Right renal cortex interstitium (tissue), 3 donors: ENCODE results near the gene CPT2. TPM values are rescaled to one million over a fixed set of nuclear protein-coding genes. Genes with fewer than 3 reads are reported as not detected.
A peak's percentile ranks its signal among the peaks of the same experiment; 100 is the strongest.

ENCODE experiments used
- DNase-seq, 3 donors: peaks; one replicate each; pipeline ENCODE4 v3.0.0-alpha.2; 2013; ENCODE audit warnings: low read depth in 3 of 3, low spot score in 2 of 3
- polyA plus RNA-seq, 3 donors: library from polyadenylated mRNA; unstranded; fragments of 120-200 nt; gene quantifications; one replicate each; pipeline ENCODE4 v1.2.1, GENCODE V29; 2013; ENCODE audit not compliant: insufficient read length in 3 of 3

The CPT2 gene
- 10 to 100 TPM; 28.0 to 31.3 (median 30.6) TPM for polyA plus RNA-seq

GRCh38 chr1:53196485-53197290, at the start of gene CPT2:
TSS of gene CPT2 (plus strand) at chr1:53196824. CDS start at chr1:53196944, 120 bp downstream.
- DNase-seq, result peak; percentile 66 to 83 (median 72)

- no peak for DNase-seq
Measured at GRCh38 chr1:53147174-53147573, 49.5 kb upstream of the CPT2 start.

- DNase-seq, result no peak
Measured at GRCh38 chr1:53148123-53148522, 48.5 kb upstream of the CPT2 start.

GRCh38 chr1:53153752-53154151, 42.9 kb upstream of the CPT2 start:
- DNase-seq, result no peak

GRCh38 chr1:53154859-53155438, 41.7 kb upstream of the CPT2 start:
- no peak for DNase-seq

GRCh38 chr1:53155534-53155933, 41.1 kb upstream of the CPT2 start:
- no peak for DNase-seq

- DNase-seq, result no peak
Measured at GRCh38 chr1:53155945-53156344, 40.7 kb upstream of the CPT2 start.

GRCh38 chr1:53156783-53157182, 39.8 kb upstream of the CPT2 start:
- no peak for DNase-seq

- no peak for DNase-seq
Measured at GRCh38 chr1:53158900-53159299, 37.7 kb upstream of the CPT2 start.

GRCh38 chr1:53160924-53161378, 35.7 kb upstream of the CPT2 start:
- DNase-seq, result no peak

GRCh38 chr1:53162621-53163020, 34.0 kb upstream of the CPT2 start:
- DNase-seq, result no peak

- DNase-seq, result no peak
Measured at GRCh38 chr1:53163291-53163768, 33.3 kb upstream of the CPT2 start.

GRCh38 chr1:53165408-53165961, 31.1 kb upstream of the CPT2 start:
- DNase-seq, result no peak

- no peak for DNase-seq
Measured at GRCh38 chr1:53166366-53166765, 30.3 kb upstream of the CPT2 start.

GRCh38 chr1:53166912-53167311, 29.7 kb upstream of the CPT2 start:
- no peak for DNase-seq

- no peak for DNase-seq
Measured at GRCh38 chr1:53172426-53173128, 24.0 kb upstream of the CPT2 start.

- no peak for DNase-seq
Measured at GRCh38 chr1:53174971-53175913, 21.4 kb upstream of the CPT2 start.

GRCh38 chr1:53176452-53177208, 20.0 kb upstream of the CPT2 start:
- no peak for DNase-seq

- no peak for DNase-seq
Measured at GRCh38 chr1:53180226-53180625, 16.4 kb upstream of the CPT2 start.
